DND-41 (cell line): Measurements from ENCODE around the gene JAK1.

Source experiments
- ATAC-seq: fragments of 200-7000 bp; cut with Tn5 transposase; 3 replicates; pipeline ENCODE4 v1.9.1; 2021; ENCODE audit warnings: low read depth; ENCODE audit not compliant: insufficient read depth
- DNase-seq: peaks from one replicate; pipeline ENCODE4 v3.0.0-alpha.2; 2020
- H2AFZ ChIP-seq: 2 replicates; pipeline ENCODE4 v1.6.0; 2012; ENCODE audit warnings: low read depth, low read length
- H3K27ac ChIP-seq: 2 replicates; pipeline ENCODE4 v1.5.1; 2012; ENCODE audit warnings: low read length, inconsistent platforms
- H3K27me3 ChIP-seq: fragments of 200-600 bp; sonication (generic); 2 replicates; pipeline ENCODE4 v1.6.0; 2012; ENCODE audit warnings: low read length, mild to moderate bottlenecking, inconsistent platforms; ENCODE audit not compliant: insufficient read depth, poor library complexity
- H3K36me3 ChIP-seq: 2 replicates; pipeline ENCODE4 v1.5.1; 2012; ENCODE audit warnings: low read length, inconsistent platforms; ENCODE audit not compliant: insufficient read depth
- H3K4me1 ChIP-seq: 2 replicates; pipeline ENCODE4 v1.5.1; 2012; ENCODE audit warnings: mild to moderate bottlenecking, low read length; ENCODE audit not compliant: insufficient read depth
- H3K4me2 ChIP-seq: 2 replicates; pipeline ENCODE4 v1.6.0; 2012; ENCODE audit warnings: mild to moderate bottlenecking, moderate library complexity, low read length, inconsistent platforms; ENCODE audit not compliant: insufficient read depth
- H3K4me3 ChIP-seq, 2 experiments: fragments of 200-600 bp in 1 of 2; shearing (Covaris generic) in 1 of 2; 2 replicates each; pipeline ENCODE4 v1.5.1; 2012 to 2016; ENCODE audit warnings: inconsistent platforms in 2 of 2, low read length in 2 of 2, mild to moderate bottlenecking in 2 of 2, low read depth in 1 of 2, moderate library complexity in 1 of 2
- H3K79me2 ChIP-seq: 2 replicates; pipeline ENCODE4 v1.6.0; 2012; ENCODE audit warnings: low read length, inconsistent platforms; ENCODE audit not compliant: insufficient read depth
- H3K9ac ChIP-seq: 2 replicates; pipeline ENCODE4 v1.6.0; 2012; ENCODE audit warnings: low read depth, mild to moderate bottlenecking, inconsistent platforms, low read length, moderate library complexity
- H3K9me3 ChIP-seq: 2 replicates; pipeline ENCODE4 v1.5.1; 2012; ENCODE audit warnings: low read length, moderate library complexity, mild to moderate bottlenecking, inconsistent platforms; ENCODE audit not compliant: insufficient read depth, severe bottlenecking
- H4K20me1 ChIP-seq: 2 replicates; pipeline ENCODE4 v1.6.0; 2012; ENCODE audit warnings: low read length; ENCODE audit not compliant: insufficient read depth
- CTCF ChIP-seq: IDR thresholded peaks from 2 replicates; pipeline ENCODE4 v1.5.1; 2012; ENCODE audit warnings: borderline replicate concordance, low read length, moderate library complexity, mild to moderate bottlenecking; ENCODE audit not compliant: poor library complexity, severe bottlenecking; ENCODE audit errors: extremely low read depth
- EZH2 ChIP-seq: IDR thresholded peaks from 3 replicates; pipeline ENCODE4 v1.6.1; 2012; ENCODE audit warnings: borderline replicate concordance, low read depth, mild to moderate bottlenecking, moderate library complexity, low read length, inconsistent platforms; ENCODE audit not compliant: severe bottlenecking

JAK1 gene

GRCh38 chr1:64929221-64929620 is 37.1 kb downstream of the JAK1 start:
- H3K4me1 ChIP-seq = no peaks in the 10 kb centered on the region
- no peak overlapping the region for H3K4me3 ChIP-seq
- TF ChIP-seq CTCF = no peak
- TF ChIP-seq EZH2 = no peak
- H3K79me2 ChIP-seq = peaks cover 91% of the 10 kb centered on the region
- no peak overlapping the region for H2AFZ ChIP-seq
- ATAC-seq (no peak), DNase-seq (no peak)
- H3K4me2 ChIP-seq = no peak overlapping the region
- H3K27ac ChIP-seq = no peak overlapping the region
- H3K36me3 ChIP-seq = no peaks in the 10 kb centered on the region
- H3K27me3 ChIP-seq = no peaks in the 10 kb centered on the region
- H3K9me3 ChIP-seq = no peaks in the 10 kb centered on the region
- H4K20me1 ChIP-seq = peaks cover 78% of the 10 kb centered on the region
- no peak overlapping the region for H3K9ac ChIP-seq

- Histone ChIP-seq H3K4me1 (no peaks in the 10 kb centered on the region), H2AFZ (no peak overlapping the region), H3K27ac (no peak overlapping the region), H3K27me3 (no peaks in the 10 kb centered on the region), H3K4me3 (no peak overlapping the region), H3K79me2 (peaks cover 91% of the 10 kb centered on the region), H3K36me3 (no peaks in the 10 kb centered on the region), H3K9ac (no peak overlapping the region), H4K20me1 (peaks cover 77% of the 10 kb centered on the region), H3K9me3 (no peaks in the 10 kb centered on the region), H3K4me2 (no peak overlapping the region)
- DNase-seq (no peak), ATAC-seq (no peak)
- TF ChIP-seq EZH2 = no peak
- TF ChIP-seq CTCF = no peak
Observed at GRCh38 chr1:64928325-64928724, 38.0 kb downstream of the JAK1 start.

DNA sequence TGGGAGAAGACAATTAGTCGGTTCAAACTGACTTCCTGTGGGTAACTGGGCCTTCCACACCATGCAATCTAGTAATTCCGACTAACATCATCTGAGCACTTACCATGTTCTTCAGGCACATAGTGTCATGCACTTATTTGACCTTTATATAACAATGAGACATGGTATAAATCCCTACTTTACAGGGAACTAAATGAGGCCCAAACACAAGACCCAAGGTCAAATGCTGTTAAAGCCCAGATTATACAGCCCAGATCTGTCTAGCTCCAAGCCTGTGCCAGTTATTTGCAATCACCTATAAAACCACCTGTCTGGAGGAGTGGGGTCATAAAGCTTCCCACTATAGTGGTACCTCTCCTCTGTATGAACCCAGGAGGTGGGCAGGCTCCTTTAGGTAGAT is 40.8 kb downstream of the JAK1 start:
- H3K9me3 ChIP-seq = no peaks in the 10 kb centered on the region
- no peaks in the 10 kb centered on the region for H3K4me1 ChIP-seq
- no peak overlapping the region for H3K4me2 ChIP-seq
- peaks cover 87% of the 10 kb centered on the region for H4K20me1 ChIP-seq
- no peak overlapping the region for H3K9ac ChIP-seq
- TF ChIP-seq EZH2 = no peak
- TF ChIP-seq CTCF = no peak
- peaks cover 95% of the 10 kb centered on the region for H3K79me2 ChIP-seq
- no peak for ATAC-seq
- no peak overlapping the region for H3K4me3 ChIP-seq
- no peaks in the 10 kb centered on the region for H3K27me3 ChIP-seq
- no peak overlapping the region for H2AFZ ChIP-seq
- DNase-seq = no peak
- no peak overlapping the region for H3K27ac ChIP-seq
- no peaks in the 10 kb centered on the region for H3K36me3 ChIP-seq

GRCh38 chr1:64923294-64923718 is 43.0 kb downstream of the JAK1 start:
- no peak for TF ChIP-seq CTCF
- TF ChIP-seq EZH2 = no peak
- peaks cover 83% of the 10 kb centered on the region for H4K20me1 ChIP-seq
- no peak for DNase-seq

More at GRCh38 chr1:64923294-64923718, 43.0 kb downstream of the JAK1 start:
- H2AFZ ChIP-seq = no peak overlapping the region
- H3K9me3 ChIP-seq = no peaks in the 10 kb centered on the region
- H3K9ac ChIP-seq = no peak overlapping the region
- H3K4me2 ChIP-seq = no peak overlapping the region
- H3K79me2 ChIP-seq = peaks cover 92% of the 10 kb centered on the region
- H3K27ac ChIP-seq = no peak overlapping the region
- H3K4me3 ChIP-seq = no peak overlapping the region
- ATAC-seq = peak; percentile 52; the same call in 2 of the 3 replicates
- no peaks in the 10 kb centered on the region for H3K36me3 ChIP-seq
- no peaks in the 10 kb centered on the region for H3K4me1 ChIP-seq
- no peaks in the 10 kb centered on the region for H3K27me3 ChIP-seq
